Measurements from ENCODE around the gene DPP9.

Gene DPP9

DNA sequence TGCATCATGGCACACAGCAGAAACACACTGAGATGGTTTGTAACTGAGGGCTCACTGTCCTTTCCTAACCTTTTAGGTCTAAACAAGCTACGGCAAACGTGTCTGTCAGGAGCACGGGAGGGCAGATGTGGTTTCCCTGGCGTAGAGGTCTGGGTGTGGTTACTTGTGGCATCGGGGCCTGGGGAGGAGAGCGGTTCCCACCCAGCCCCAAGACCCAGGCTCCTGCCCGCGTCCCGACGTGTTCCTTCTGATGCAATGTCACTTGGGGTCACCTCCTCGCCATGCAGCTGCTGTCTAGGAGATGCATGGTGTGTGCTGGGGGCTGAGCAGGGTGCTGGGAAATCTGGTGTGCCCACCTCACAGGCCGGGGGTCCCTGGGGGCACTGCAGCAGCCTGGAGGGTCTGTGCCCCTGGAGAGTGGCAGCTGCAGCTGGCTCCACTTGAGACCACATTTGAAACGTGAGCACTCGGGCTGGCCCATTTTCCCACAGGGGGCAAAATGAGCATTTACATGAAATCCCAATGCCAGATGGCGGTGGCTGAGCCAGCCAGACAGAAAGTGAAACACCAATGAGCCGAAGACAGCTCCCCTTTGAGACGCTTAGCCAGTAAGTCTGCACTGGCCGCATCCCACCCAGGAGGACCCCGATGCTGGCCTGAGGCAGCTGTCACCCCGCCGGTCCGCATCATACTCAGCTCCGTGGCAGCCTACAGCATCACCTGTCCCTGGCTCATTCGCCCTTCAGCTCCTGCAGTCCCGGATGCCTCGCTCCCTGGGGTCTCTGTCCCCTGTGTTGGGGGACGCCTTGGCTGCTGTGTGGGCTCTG, 31.2 kb downstream of the DPP9 start:
- TF ChIP-seq GATA3 (IDR thresholded peaks at IDR 0.05; ENCODE audit: low read depth, low read length) (no peak), GATA2 (IDR thresholded peaks at IDR 0.05; ENCODE audit: low read depth, low read length) (no peak)

DNA sequence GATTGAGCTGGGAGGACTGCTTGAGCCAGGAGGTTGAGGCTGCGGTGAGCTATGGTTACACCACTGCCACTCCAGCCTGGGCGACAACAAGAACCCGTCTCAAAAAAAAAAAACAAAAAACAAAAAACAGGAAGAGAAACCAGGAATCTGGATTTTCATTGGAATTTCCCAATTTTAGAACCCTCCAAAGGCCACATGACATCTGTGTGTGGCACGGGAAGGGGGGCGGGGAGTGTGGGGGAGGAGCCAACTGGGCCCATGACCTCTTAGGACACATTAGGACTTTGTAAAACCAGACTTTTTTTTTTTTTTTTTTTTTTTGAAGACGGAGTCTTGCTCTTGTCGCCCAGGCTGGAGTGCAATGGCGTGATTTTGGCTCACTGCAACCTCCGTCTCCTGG, 32.3 kb downstream of the DPP9 start:
- TF ChIP-seq GATA3 (IDR thresholded peaks at IDR 0.05; ENCODE audit: low read depth, low read length) (no peak), GATA2 (IDR thresholded peaks at IDR 0.05; ENCODE audit: low read depth, low read length) (no peak)

DNA sequence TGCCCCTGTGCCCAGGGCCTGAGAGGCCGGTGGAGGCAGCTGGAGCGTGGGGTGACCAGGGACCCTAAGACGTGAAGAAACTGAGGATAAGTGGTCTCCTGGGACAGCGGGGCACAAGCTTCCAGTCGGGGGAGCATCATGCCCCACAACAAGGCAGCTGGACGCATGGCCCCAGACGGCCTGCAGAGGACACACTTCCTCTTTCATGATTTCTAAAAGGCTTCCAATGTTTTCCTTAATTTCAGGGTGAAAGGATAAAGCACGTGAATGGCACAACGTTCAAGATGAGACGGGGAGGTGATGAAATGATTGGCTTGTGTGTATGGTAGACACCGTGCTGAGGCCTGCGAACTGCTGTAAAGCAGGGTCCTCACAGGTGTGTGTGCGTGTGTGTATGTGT, 33.3 kb downstream of the DPP9 start:
- TF ChIP-seq GATA3 (IDR thresholded peaks at IDR 0.05; ENCODE audit: low read depth, low read length) (no peak), GATA2 (IDR thresholded peaks at IDR 0.05; ENCODE audit: low read depth, low read length) (no peak)

DNA sequence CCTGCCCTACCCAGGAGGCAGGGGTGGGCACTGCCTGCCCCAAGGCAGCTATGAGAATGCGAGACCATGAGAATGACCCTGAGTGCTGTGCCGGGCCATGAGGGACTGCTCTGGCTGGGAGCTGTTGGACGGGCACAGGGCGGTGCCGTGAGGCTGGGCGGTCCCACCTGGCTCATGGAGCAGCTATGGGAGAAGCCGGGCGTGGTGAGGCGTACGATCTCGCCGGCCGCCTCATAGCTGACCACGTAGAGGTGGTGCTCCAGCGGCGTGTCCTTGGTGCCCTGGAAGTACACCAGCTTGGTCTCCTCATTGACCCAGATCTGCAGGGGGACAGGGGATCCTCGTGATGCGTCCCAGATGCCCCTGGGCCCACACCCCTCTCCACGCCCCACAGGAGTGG, 34.2 kb downstream of the DPP9 start:
- TF ChIP-seq GATA2 (IDR thresholded peaks at IDR 0.05; ENCODE audit: low read depth, low read length) (no peak), GATA3 (IDR thresholded peaks at IDR 0.05; ENCODE audit: low read depth, low read length) (no peak)

DNA sequence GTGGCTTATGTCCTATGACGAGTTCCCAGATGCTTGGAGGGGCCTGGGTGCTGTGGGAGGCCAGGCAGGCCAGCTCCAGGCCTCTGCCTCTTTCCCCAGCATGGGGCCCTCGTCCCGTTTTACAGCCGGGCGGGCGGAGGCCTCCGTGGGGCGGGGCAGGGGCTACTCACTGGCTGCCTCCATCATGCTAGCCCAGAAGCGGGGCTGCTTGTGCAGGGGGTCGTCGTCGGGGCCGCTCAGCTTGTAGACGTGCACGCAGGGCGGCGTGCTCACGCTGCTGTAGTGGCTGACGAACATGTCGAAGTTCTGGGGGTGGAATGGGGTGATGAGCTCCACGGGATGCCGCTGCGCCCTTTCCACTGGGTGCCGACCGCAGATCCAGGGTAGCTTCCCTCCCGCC, 35.1 kb downstream of the DPP9 start:
- TF ChIP-seq GATA3 (IDR thresholded peaks at IDR 0.05; ENCODE audit: low read depth, low read length) (no peak), GATA2 (IDR thresholded peaks at IDR 0.05; ENCODE audit: low read depth, low read length) (no peak)

DNA sequence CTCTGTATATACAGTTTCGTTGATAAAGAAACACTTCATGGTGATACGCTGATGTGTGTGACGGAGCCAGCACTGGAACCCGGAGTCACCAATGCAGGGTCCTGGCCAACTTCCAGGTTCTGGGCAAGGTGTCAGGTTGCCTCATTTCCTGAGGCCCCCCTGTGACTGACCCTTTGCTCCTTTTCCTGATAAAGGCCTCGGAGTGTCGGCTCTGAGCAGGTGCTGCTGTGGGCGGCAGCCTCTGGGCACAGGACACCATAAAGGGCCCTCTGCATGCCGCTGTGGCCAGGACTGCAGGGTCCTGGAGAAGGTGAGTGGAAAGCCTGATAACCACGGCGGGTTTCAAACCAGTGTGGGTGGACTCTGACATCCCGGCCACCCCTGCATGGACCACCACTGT, 36.2 kb downstream of the DPP9 start:
- no peak for TF ChIP-seq GATA3 (IDR thresholded peaks at IDR 0.05; ENCODE audit: low read depth, low read length)
- no peak for TF ChIP-seq GATA2 (IDR thresholded peaks at IDR 0.05; ENCODE audit: low read depth, low read length)

DNA sequence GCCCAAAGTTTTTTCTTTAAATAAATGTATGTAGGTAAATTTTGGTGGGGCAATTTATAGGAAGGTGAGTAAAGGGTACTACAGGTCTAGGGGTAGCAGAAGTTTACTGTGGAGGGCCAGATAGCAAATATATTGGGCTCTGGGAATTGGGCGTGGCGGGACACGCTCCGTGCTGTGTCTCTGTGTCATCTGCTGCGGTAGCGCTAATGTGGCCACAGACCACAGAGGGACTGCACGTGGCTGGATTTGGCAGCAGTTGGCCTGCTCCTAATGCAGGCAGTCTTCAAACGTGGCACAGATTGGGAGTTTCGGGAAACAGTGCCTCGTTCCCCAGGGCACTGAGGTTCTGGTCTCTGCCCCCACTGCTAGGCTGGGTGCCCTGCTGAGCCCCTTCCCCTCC, 36.9 kb downstream of the DPP9 start:
- TF ChIP-seq GATA3 (IDR thresholded peaks at IDR 0.05; ENCODE audit: low read depth, low read length) (no peak), GATA2 (IDR thresholded peaks at IDR 0.05; ENCODE audit: low read depth, low read length) (no peak)

DNA sequence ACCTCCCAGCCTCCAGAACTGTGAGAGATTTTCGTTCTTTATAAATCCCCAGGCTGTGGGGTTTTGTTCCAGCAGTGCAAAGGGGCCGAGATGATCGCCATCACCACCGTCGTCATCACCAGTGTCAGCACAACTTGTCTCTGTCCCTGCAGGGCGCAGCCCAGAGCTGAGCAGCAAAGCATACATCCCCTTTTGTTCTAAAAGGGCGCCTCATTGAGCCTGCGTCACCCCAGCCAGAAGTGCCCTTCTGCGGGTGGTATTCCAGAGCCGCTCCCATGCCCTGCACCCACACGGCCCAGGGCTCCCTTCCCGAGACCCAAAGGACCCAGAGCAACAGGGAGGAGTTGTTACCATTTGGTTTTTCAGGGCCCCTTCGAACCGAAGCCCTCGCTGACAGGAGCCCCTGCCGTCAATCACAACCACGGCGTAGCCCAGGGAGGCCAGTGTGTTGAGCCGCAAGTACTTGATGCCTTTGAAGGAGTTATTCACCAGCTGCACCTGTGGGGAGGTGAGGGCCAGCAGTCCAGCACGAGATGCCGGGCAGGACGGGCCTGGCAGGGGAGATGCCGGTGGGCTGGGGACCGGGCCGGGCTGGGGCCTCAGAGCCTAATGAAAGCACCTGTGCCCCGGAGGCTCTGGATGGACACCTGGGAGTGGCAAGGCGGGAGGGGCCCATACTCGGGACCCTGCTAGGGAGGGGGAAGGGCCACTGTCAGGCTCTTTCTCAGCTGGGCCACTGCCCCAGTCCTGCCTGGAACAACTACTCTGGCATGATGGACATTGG, 39.1 kb downstream of the DPP9 start:
- no peak for TF ChIP-seq GATA3 (IDR thresholded peaks at IDR 0.05; ENCODE audit: low read depth, low read length)
- no peak for TF ChIP-seq GATA2 (IDR thresholded peaks at IDR 0.05; ENCODE audit: low read depth, low read length)

DNA sequence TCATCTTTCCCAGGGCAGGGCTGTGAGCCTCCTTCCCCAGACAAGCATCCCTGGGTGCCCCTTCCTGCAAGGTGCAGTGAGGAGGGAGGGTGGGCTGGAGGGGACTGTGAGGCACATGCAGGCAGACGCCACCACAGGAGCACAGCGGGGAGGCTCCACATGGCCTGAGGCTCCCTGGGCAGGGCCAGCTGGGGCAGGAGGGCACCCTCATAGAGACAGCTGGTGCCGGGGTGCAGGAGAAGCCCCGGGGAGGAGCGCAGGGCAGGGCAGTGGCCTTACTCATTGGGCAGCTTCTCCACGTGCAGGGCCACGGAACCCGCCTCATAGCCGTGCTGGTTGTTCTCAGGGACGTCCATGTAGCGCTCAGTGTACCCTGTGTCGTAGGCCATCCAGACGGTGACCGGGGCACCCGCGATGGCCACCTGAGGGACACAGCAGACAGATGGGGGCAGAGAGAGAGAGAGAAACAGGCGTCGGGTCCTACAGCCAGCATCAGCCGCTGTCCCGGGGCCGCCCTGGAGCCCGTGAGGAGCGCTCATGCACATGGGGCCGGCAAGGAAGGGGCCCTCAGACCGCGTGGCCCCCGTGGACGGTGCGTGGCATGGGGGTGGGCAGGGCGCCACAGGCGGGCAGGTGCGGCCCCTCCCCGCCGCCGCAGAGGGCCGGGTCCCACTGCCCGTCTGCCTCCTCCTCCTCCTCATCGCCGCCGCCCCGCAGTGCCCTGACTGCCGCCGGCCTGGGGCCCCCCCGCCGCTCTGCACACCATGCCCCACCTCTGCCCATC, 41.0 kb downstream of the DPP9 start:
- TF ChIP-seq GATA3 (IDR thresholded peaks at IDR 0.05; ENCODE audit: low read depth, low read length) (no peak), GATA2 (IDR thresholded peaks at IDR 0.05; ENCODE audit: low read depth, low read length) (no peak)

DNA sequence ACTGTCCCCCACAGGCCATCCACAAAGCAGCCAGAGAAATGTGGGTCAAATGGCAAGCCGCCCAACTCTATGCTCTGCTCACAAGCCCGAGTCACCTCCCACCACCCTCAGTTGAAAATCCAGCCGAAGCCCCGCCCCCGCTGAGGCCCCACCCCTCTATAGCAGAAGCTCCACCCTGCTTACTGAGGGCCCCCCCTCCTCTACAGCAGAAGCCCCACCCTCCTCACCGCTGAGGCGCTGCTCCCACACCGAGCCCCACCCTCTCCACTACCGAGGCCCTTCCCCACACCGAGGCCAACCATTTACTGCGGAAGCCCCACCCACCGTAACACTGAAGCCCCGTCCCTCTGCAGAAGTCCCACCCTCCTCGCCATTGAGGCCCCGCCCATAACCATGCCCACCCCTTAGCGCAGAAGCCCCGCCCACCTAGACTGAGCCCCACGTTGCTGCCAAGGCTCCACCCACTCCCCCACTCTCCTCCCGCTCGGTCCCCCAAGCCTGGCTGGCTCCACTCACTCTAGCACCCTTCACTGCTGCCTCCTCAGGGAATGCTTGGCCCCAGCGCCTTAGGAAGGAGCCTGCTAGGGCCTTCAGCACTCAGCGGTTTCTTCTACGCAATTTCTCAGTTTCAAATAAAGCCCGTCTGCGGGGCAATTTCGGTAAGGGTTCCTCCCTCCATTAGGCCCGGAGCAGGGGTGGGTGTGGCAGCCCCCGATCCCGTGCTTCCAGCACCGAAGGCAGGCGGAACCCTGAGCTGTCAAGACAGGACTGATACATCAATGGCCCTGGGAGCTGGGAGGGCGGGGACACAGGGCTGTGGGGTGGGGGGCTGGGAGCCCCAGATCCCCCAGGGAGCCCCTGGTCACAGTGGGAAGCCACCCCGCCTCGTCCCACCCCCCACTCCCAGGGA, 44.5 kb downstream of the DPP9 start:
- TF ChIP-seq GATA2 (IDR thresholded peaks at IDR 0.05; ENCODE audit: low read depth, low read length) (no peak), GATA3 (IDR thresholded peaks at IDR 0.05; ENCODE audit: low read depth, low read length) (no peak)

DNA sequence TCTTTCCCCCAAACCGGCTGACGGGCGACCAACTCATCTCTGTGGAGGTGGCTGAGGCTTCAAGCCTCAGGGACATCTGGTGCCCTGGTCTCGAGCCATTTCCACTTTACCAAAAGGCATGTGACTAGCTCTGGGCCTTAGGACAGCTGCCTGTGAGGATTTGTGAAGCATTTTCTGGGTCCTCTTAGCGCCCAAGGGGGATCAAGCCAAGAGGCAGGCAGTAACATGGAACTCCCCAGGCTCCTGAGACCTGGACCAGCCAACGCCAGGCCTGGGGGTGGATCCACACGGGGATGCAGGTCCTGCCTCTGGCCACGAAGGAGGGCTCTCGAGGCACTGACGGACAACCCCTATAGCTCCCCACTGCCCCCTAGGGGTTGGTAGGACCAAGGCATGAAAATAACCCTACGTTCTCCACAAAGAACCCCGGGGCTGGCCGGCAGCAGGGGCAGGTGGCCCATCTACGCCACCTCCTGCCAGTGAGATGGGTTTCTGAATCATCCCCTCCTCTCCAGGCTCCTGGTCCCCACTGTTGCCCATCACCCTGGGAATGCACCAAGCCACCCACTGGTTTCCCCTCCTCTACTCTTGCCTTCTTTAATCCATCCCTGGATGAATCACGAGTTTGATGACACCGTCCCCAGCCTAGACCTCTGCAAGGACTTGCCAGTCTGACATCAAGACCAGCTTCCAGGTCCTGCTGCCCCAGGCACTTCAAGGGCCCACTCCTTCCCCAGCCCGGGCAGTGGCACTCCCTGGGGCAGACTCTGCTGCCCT, 46.5 kb downstream of the DPP9 start:
- TF ChIP-seq GATA2 (IDR thresholded peaks at IDR 0.05; ENCODE audit: low read depth, low read length) (no peak), GATA3 (IDR thresholded peaks at IDR 0.05; ENCODE audit: low read depth, low read length) (no peak)

DNA sequence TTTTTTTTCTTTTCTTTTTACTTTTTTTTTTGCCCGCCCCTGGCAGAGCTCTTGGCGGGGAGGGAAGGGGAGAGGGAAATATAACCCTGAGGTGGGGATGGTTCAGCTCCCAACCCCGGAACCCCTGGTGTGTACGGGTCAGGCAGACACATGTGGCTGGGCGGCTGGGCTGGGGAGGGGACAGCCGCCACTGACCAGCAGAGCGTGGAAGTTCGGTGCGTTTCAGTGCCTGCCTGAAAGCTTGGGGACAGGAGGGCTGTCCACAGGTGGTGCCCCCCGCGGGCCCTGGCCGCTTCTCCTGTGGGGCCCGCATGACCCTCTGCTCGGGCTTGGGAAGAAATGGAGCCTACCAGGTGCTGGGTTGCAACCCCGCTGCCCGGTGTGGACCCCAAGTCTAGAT, 48.3 kb downstream of the DPP9 start:
- no peak for TF ChIP-seq GATA3 (IDR thresholded peaks at IDR 0.05; ENCODE audit: low read depth, low read length)
- TF ChIP-seq GATA2 (IDR thresholded peaks at IDR 0.05; ENCODE audit: low read depth, low read length): no peak

DNA sequence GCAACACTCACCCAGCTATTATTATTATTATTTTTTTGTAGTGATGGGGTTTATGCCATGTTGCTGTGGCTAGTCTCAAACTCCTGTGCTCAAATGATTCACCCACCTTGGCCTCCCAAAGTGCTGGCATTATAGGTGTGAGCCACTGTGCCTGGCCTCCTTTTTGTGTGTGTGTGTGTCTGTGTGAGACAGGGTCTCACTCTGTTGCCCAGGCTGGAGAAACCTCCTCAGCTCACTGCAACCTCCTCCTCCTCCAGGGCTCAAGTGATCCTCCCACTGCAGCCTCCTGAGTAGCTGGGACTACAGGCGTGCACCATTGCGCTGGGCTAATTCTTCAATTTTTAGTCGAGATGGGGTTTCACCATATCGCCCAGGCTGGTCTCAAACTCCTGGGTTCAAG, 49.9 kb downstream of the DPP9 start:
- no peak for TF ChIP-seq GATA3 (IDR thresholded peaks at IDR 0.05; ENCODE audit: low read depth, low read length)
- TF ChIP-seq GATA2 (IDR thresholded peaks at IDR 0.05; ENCODE audit: low read depth, low read length): no peak
